Chondrocyte (in vitro differentiated cells): Measurements from ENCODE around the gene EME1. TPM values are rescaled to one million over a fixed set of nuclear protein-coding genes. Genes with fewer than 3 reads are reported as not detected.

Source experiments
- DNase-seq: peaks from one replicate; pipeline ENCODE4 v3.0.0; 2021; ENCODE audit warnings: mixed read lengths, low spot score
- H3K27ac Mint-ChIP-seq: one replicate; pipeline ENCODE4 v1.8.0; 2021; ENCODE audit warnings: mild to moderate bottlenecking, moderate library complexity, mixed read lengths; ENCODE audit not compliant: unreplicated experiment
- H3K27me3 Mint-ChIP-seq: 2 replicates; pipeline ENCODE4 v1.8.0; 2021; ENCODE audit warnings: low read depth, mixed read lengths
- H3K36me3 Mint-ChIP-seq: 2 replicates; pipeline ENCODE4 v1.8.0; 2021; ENCODE audit warnings: low read depth, mixed read lengths
- H3K4me1 Mint-ChIP-seq: 2 replicates; pipeline ENCODE4 v1.8.0; 2021; ENCODE audit warnings: low read depth, mild to moderate bottlenecking, mixed read lengths
- H3K4me3 Mint-ChIP-seq: one replicate; pipeline ENCODE4 v1.8.0; 2021; ENCODE audit warnings: mild to moderate bottlenecking, moderate library complexity, mixed read lengths; ENCODE audit not compliant: unreplicated experiment
- H3K9me3 Mint-ChIP-seq: 2 replicates; pipeline ENCODE4 v1.8.0; 2021; ENCODE audit warnings: low read depth, mixed read lengths
- total RNA-seq: library from RNA; stranded (reverse); gene quantifications from 3 replicates; pipeline ENCODE4 v1.2.1, GENCODE V29; 2021
- TF ChIP-seq, protein P1 (sequence below): fragments of 200-600 bp; sonication (generic); IDR thresholded peaks from 2 replicates; pipeline ENCODE4 v1.5.0; 2021; ENCODE audit warnings: antibody characterized with exemption, mild to moderate bottlenecking, moderate library complexity

EME1 gene
- total RNA-seq, 1 donor from 2014 or later: 1.9 TPM

GRCh38 chr17:50428831-50429424 is 55.9 kb downstream of the EME1 start:
- Mint-ChIP-seq H3K27me3 (no peaks in the 10 kb centered on the region), H3K4me1 (peaks cover 30% of the 10 kb centered on the region), H3K36me3 (no peaks in the 10 kb centered on the region), H3K27ac (no peak overlapping the region), H3K9me3 (no peaks in the 10 kb centered on the region), H3K4me3 (no peak overlapping the region)
- no peak for DNase-seq
- TF ChIP-seq, protein P1, sequence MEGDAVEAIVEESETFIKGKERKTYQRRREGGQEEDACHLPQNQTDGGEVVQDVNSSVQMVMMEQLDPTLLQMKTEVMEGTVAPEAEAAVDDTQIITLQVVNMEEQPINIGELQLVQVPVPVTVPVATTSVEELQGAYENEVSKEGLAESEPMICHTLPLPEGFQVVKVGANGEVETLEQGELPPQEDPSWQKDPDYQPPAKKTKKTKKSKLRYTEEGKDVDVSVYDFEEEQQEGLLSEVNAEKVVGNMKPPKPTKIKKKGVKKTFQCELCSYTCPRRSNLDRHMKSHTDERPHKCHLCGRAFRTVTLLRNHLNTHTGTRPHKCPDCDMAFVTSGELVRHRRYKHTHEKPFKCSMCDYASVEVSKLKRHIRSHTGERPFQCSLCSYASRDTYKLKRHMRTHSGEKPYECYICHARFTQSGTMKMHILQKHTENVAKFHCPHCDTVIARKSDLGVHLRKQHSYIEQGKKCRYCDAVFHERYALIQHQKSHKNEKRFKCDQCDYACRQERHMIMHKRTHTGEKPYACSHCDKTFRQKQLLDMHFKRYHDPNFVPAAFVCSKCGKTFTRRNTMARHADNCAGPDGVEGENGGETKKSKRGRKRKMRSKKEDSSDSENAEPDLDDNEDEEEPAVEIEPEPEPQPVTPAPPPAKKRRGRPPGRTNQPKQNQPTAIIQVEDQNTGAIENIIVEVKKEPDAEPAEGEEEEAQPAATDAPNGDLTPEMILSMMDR: no peak

- no peak for DNase-seq
- no peak overlapping the region for H3K27ac Mint-ChIP-seq
- TF ChIP-seq, protein P1: no peak
- H3K27me3 Mint-ChIP-seq: no peaks in the 10 kb centered on the region
- no peaks in the 10 kb centered on the region for H3K9me3 Mint-ChIP-seq
- peaks cover 23% of the 10 kb centered on the region for H3K4me1 Mint-ChIP-seq
- no peaks in the 10 kb centered on the region for H3K36me3 Mint-ChIP-seq
- no peak overlapping the region for H3K4me3 Mint-ChIP-seq
Observed at GRCh38 chr17:50429793-50430192, 56.8 kb downstream of the EME1 start.

Other genes starting within 250 kb of the EME1 start
- gene SAMD14, start 243.1 kb upstream of the EME1 start, total RNA-seq: 26.0 to 29.4 TPM (median 27.6 TPM) in 3 replicates
- 75.4 to 84.2 TPM (median 79.3 TPM) in 3 replicates for gene PPP1R9B, start 222.6 kb upstream of the EME1 start, total RNA-seq
- 0.85 to 5.5 TPM (median 1.3 TPM) in 3 replicates for gene SGCA, start 207.2 kb upstream of the EME1 start, total RNA-seq
- 34,852 to 36,120 TPM (median 35,333 TPM) in 3 replicates for gene COL1A1, start 171.6 kb upstream of the EME1 start, total RNA-seq
- 1.6 to 1.7 TPM (median 1.7 TPM) in 3 replicates for gene TMEM92, start 98.8 kb upstream of the EME1 start, total RNA-seq
- gene XYLT2, start 27.1 kb upstream of the EME1 start, total RNA-seq: 33.5 to 34.1 TPM (median 33.7 TPM) in 3 replicates
- 48.7 to 61.4 TPM (median 49.8 TPM) in 3 replicates for gene MRPL27, start within 50 bp of the EME1 start, total RNA-seq
- gene LRRC59, start 24.3 kb downstream of the EME1 start, total RNA-seq: 144 to 162 TPM (median 148 TPM) in 3 replicates
- 17.4 to 22.5 TPM (median 19.9 TPM) in 3 replicates for gene ACSF2, start 53.0 kb downstream of the EME1 start, total RNA-seq
- 0.12 TPM in 1 of 3 replicates, not detected in the others for gene CHAD, start 95.7 kb downstream of the EME1 start, total RNA-seq
- gene RSAD1, start 105.6 kb downstream of the EME1 start, total RNA-seq: 28.6 to 33.4 TPM (median 29.8 TPM) in 3 replicates
- 0.99 to 1.2 TPM (median 1.00 TPM) in 3 replicates for gene MYCBPAP, start 135.2 kb downstream of the EME1 start, total RNA-seq
- not detected in 3 replicates for gene EPN3, start 159.5 kb downstream of the EME1 start, total RNA-seq
- 51.0 to 60.1 TPM (median 51.8 TPM) in 3 replicates for gene SPATA20, start 173.9 kb downstream of the EME1 start, total RNA-seq
- gene CACNA1G, start 187.5 kb downstream of the EME1 start, total RNA-seq: 0.05 to 0.41 TPM (median 0.10 TPM) in 3 replicates